HepG2 (cell line): ENCODE data around the gene FAM228B. TPM values are rescaled to one million over a fixed set of nuclear protein-coding genes. Genes with fewer than 3 reads are reported as not detected.
A peak's percentile ranks its signal among the peaks of the same experiment; 100 is the strongest.

Source experiments
- ATAC-seq: fragments of 200-7000 bp; cut with Tn5 transposase; 3 replicates; pipeline ENCODE4 v1.9.1; 2020; ENCODE audit warnings: mild to moderate bottlenecking, moderate library complexity
- BruUV-seq: library from RNA; stranded (reverse); fragments of 400-500 nt; replicated peaks from 2 replicates; lab custom pipeline; 2021; lab: Mats Ljungman, UMichigan
- CTCF ChIA-PET: fragments of 300-600 bp; formaldehyde crosslinking; extraction: SDS; loops from one replicate; lab custom pipeline; 2021; ENCODE audit warnings: low total read pairs, inconsistent platforms, low intra/inter-chr PET ratio; lab: Yijun Ruan, JAX
- POLR2A ChIA-PET: fragments of 350-600 bp; sonication (Branson Sonifier 250); formaldehyde crosslinking; loops from one replicate; lab custom pipeline; 2020; ENCODE audit warnings: antibody characterized with exemption, inconsistent platforms; lab: Yijun Ruan, JAX
- DNase-seq: peaks from one replicate; pipeline ENCODE4 v3.0.0-alpha.2; 2015; ENCODE audit warnings: low spot score
- FAIRE-seq: peaks from 3 replicates; lab custom pipeline; 2011; peaks lifted over from hg19 to GRCh38; lab: Jason Lieb, UNC
- H2AFZ ChIP-seq: one replicate; pipeline ENCODE4 v1.6.1; 2011; ENCODE audit warnings: low read length, inconsistent platforms
- H3K27ac ChIP-seq: fragments of 300-600 bp; 3 replicates; pipeline ENCODE4 v1.8.0; 2011; ENCODE audit warnings: mixed run types, mild to moderate bottlenecking, mixed read lengths, low read length, inconsistent platforms; ENCODE audit not compliant: insufficient read depth; ENCODE audit errors: extremely low read length
- H3K27me3 ChIP-seq, 2 experiments: fragments of 200-600 bp in 1 of 2; 2 replicates in 1 of 2; 3 replicates in 1 of 2; pipeline versions ENCODE4 v1.6.0 to v1.8.0; 2011; ENCODE audit warnings: low read length in 2 of 2, mild to moderate bottlenecking in 2 of 2, moderate library complexity in 2 of 2, inconsistent platforms in 1 of 2; ENCODE audit not compliant: insufficient read depth in 2 of 2, control insufficient read depth in 1 of 2
- H3K36me3 ChIP-seq, 2 experiments: fragments of 200-600 bp in 1 of 2; replicated peaks in 1 of 2; 2 replicates in 1 of 2; 3 replicates in 1 of 2; pipeline versions ENCODE4 v1.5.1 to v1.8.0; 2011; ENCODE audit warnings: low read length in 2 of 2, inconsistent platforms in 1 of 2; ENCODE audit not compliant: insufficient read depth in 2 of 2, control insufficient read depth in 1 of 2
- H3K4me1 ChIP-seq: 2 replicates; pipeline ENCODE4 v1.5.1; 2012; ENCODE audit warnings: low read length, inconsistent platforms; ENCODE audit not compliant: insufficient read depth
- H3K4me2 ChIP-seq: 2 replicates; pipeline ENCODE4 v1.6.0; 2011; ENCODE audit warnings: low read depth, low read length, inconsistent platforms
- H3K4me3 ChIP-seq, 3 experiments: fragments of 200-600 bp in 1 of 3; sonication (generic), shearing (Covaris generic) in 1 of 3; replicated peaks in 1 of 3; 2 replicates each; pipeline ENCODE4 v1.5.1; 2011 to 2016; ENCODE audit warnings: low read length in 3 of 3, inconsistent platforms in 2 of 3, low read depth in 2 of 3, mild to moderate bottlenecking in 2 of 3, control low read depth in 1 of 3, mixed read lengths in 1 of 3; ENCODE audit not compliant: insufficient read depth in 1 of 3
- H3K79me2 ChIP-seq: one replicate; pipeline ENCODE4 v1.6.1; 2011; ENCODE audit warnings: low read length, inconsistent platforms; ENCODE audit not compliant: insufficient read depth
- H3K9ac ChIP-seq: 2 replicates; pipeline ENCODE4 v1.6.0; 2011; ENCODE audit warnings: mild to moderate bottlenecking, low read depth, low read length, inconsistent platforms; ENCODE audit not compliant: insufficient read depth
- H3K9me3 ChIP-seq: 2 replicates; pipeline ENCODE4 v1.5.1; 2012; ENCODE audit warnings: mild to moderate bottlenecking, low read length
- H4K20me1 ChIP-seq: 2 replicates; pipeline ENCODE4 v1.6.0; 2011; ENCODE audit warnings: inconsistent platforms, mild to moderate bottlenecking, low read length, moderate library complexity; ENCODE audit not compliant: insufficient read depth
- BHLHE40 ChIP-seq: IDR thresholded peaks from 2 replicates; pipeline ENCODE4 v1.6.1; 2011; ENCODE audit warnings: low read length, improper control_type of control experiment
- EED ChIP-seq: sonication (generic); formaldehyde crosslinking; IDR thresholded peaks from 2 replicates; pipeline ENCODE4 v1.5.0; 2020; ENCODE audit warnings: mild to moderate bottlenecking, missing genetic modification reagents
- ISL2 ChIP-seq: sonication (generic); formaldehyde crosslinking; IDR thresholded peaks from 2 replicates; pipeline ENCODE4 v1.5.0; 2020; ENCODE audit warnings: missing genetic modification reagents
- LRRFIP1 ChIP-seq: sonication (generic); formaldehyde crosslinking; conservative IDR thresholded peaks from 2 replicates; pipeline ENCODE4 v1.4.0; 2020; ENCODE audit warnings: missing genetic modification reagents
- MAFG ChIP-seq: sonication (generic); formaldehyde crosslinking; IDR thresholded peaks from 2 replicates; pipeline ENCODE4 v1.5.1; 2020; ENCODE audit warnings: mild to moderate bottlenecking, missing genetic modification reagents
- NR3C1 ChIP-seq: sonication (generic); formaldehyde crosslinking; IDR thresholded peaks from 2 replicates; pipeline ENCODE4 v1.4.0; 2020; ENCODE audit warnings: missing genetic modification reagents
- RARG ChIP-seq: sonication (generic); formaldehyde crosslinking; IDR thresholded peaks from 2 replicates; pipeline ENCODE4 v1.4.0; 2020; ENCODE audit warnings: low read depth, mild to moderate bottlenecking, missing genetic modification reagents
- TRIM22 ChIP-seq: fragments of 450-650 bp; IDR thresholded peaks from 2 replicates; pipeline ENCODE4 v1.6.1; 2017
- ZFX ChIP-seq: sonication (generic); formaldehyde crosslinking; IDR thresholded peaks from 2 replicates; pipeline ENCODE4 v1.4.0; 2020; ENCODE audit warnings: mild to moderate bottlenecking, low read depth, missing genetic modification reagents, moderate library complexity
- ZNF20 ChIP-seq: sonication (generic); formaldehyde crosslinking; IDR thresholded peaks from 2 replicates; pipeline ENCODE4 v1.4.0; 2020; ENCODE audit warnings: mild to moderate bottlenecking, moderate library complexity, missing genetic modification reagents
- ZNF205 ChIP-seq: IDR thresholded peaks from 2 replicates; pipeline ENCODE4 v1.6.1; 2018; ENCODE audit warnings: missing biosample characterization, missing genetic modification reagents
- ZNF543 ChIP-seq: sonication (generic); formaldehyde crosslinking; IDR thresholded peaks from 2 replicates; pipeline ENCODE4 v1.4.0; 2020; ENCODE audit warnings: mild to moderate bottlenecking, missing genetic modification reagents
- ZNF788 ChIP-seq: sonication (generic); formaldehyde crosslinking; IDR thresholded peaks from 2 replicates; pipeline ENCODE4 v1.5.0; 2020; ENCODE audit warnings: mild to moderate bottlenecking, missing genetic modification reagents, borderline replicate concordance
- WGBS: methylation state at CpG from one replicate; pipeline ENCODE4 v1.1.6; 2017; ENCODE audit warnings: low lambda C conversion rate; 5-methylcytosine and 5-hydroxymethylcytosine counted together
- in situ Hi-C: cut with HindIII; loops from 2 replicates; pipeline ENCODE4 v1.10.0; 2017; ENCODE audit warnings: low pct_unique_long_range_greater_than_20kb; ENCODE audit not compliant: extremely low pct_ligation_motif_present
- intact Hi-C: fragments of 100-400 bp; cut with micrococcal nuclease; formaldehyde crosslinking; loops from one replicate; pipeline ENCODE4 v1.10.0; 2022; ENCODE audit not compliant: unreplicated experiment
- polyA plus RNA-seq, 8 experiments: library from polyadenylated mRNA; depleted of rRNA in 3 of 8; stranded (reverse) in 7 of 8; unstranded in 1 of 8; fragments of >200 nt; fragmentation: Illumina TruSeq in 4 of 8; extraction: Trizol in 4 of 8; gene quantifications; 2 replicates each; pipeline versions ENCODE4 v1.2.1 to v1.2.3, GENCODE V29; 2011 to 2016; ENCODE audit warnings: low read depth in 4 of 8, missing spikeins in 1 of 8, mixed read lengths in 1 of 8; ENCODE audit not compliant: insufficient read depth in 1 of 8
- total RNA-seq, 5 experiments: library from RNA; depleted of rRNA; stranded (reverse); fragments of >200 nt; fragmentation: Illumina TruSeq; extraction: Trizol; gene quantifications; 2 replicates each; pipeline ENCODE4 v1.2.3, GENCODE V29; 2016; ENCODE audit warnings: low read depth in 1 of 5
- TF ChIP-seq, protein P1 (sequence below): sonication (generic); formaldehyde crosslinking; IDR thresholded peaks from 2 replicates; pipeline ENCODE4 v1.5.1; 2020; ENCODE audit warnings: mild to moderate bottlenecking, moderate library complexity, missing genetic modification reagents

Gene FAM228B
- total and polyA plus RNA-seq, 2 of the 13 experiments (the other 11 are each of a cell fraction or from before 2014, with no cell fraction given): 0.79 to 1.1 TPM

GRCh38 chr2:24104110-24104650 lies 19.1 kb upstream of the FAM228B start:
- Histone ChIP-seq H2AFZ (no peak overlapping the region), H3K4me3 (no peak overlapping the region), H4K20me1 (no peaks in the 10 kb centered on the region), H3K27me3 (peaks cover 0 to 8% of the 10 kb centered on the region in 2 experiments; a peak in 1 of 5 replicates), H3K36me3 (no peaks in the 10 kb centered on the region), H3K9ac (no peak overlapping the region), H3K4me2 (no peak overlapping the region), H3K9me3 (peaks cover 9% of the 10 kb centered on the region; the same call in 1 of the 2 replicates), H3K27ac (no peak overlapping the region), H3K4me1 (peaks cover 16% of the 10 kb centered on the region), H3K79me2 (no peaks in the 10 kb centered on the region)
- in situ Hi-C loops (no loop called here), intact Hi-C loops (no loop called here)
- DNase-seq (no peak), FAIRE-seq (no peak), ATAC-seq (peak; percentile 54)
- POLR2A ChIA-PET: no interaction called here
- whole genome bisulfite sequencing: 44% methylated on average over 3 of the region's 8 CpGs
- BruUV-seq: no TSS peak
- CTCF ChIA-PET: no interaction called here
- TF ChIP-seq ISL2 (CRISPR knock-in tag) (no peak), ZNF205 (CRISPR knock-in tag) (no peak), NR3C1 (no peak), RARG (CRISPR knock-in tag) (no peak), MAFG (CRISPR knock-in tag) (no peak), ZNF543 (no peak), ZNF788 (CRISPR knock-in tag) (no peak), LRRFIP1 (CRISPR knock-in tag) (no peak), EED (CRISPR knock-in tag) (no peak), BHLHE40 (no peak), ZFX (CRISPR knock-in tag) (no peak), ZNF20 (CRISPR knock-in tag) (no peak), TRIM22 (no peak)
- TF ChIP-seq, protein P1, sequence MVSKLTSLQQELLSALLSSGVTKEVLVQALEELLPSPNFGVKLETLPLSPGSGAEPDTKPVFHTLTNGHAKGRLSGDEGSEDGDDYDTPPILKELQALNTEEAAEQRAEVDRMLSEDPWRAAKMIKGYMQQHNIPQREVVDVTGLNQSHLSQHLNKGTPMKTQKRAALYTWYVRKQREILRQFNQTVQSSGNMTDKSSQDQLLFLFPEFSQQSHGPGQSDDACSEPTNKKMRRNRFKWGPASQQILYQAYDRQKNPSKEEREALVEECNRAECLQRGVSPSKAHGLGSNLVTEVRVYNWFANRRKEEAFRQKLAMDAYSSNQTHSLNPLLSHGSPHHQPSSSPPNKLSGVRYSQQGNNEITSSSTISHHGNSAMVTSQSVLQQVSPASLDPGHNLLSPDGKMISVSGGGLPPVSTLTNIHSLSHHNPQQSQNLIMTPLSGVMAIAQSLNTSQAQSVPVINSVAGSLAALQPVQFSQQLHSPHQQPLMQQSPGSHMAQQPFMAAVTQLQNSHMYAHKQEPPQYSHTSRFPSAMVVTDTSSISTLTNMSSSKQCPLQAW (CRISPR knock-in tag): no peak
